Stimulated activated CD8-positive, alpha-beta memory T cell treated with anti-CD3 and anti-CD28 coated beads, Interleukin-7, amount 100 ng/mL, for 1 hour (primary cell): Measurements from ENCODE around the gene GP9.
"Not testable (repeated sequence)": the region's sequence is repeated elsewhere in the genome, so short reads cannot be mapped to it uniquely, and the experiment has no call there.

Experiments used
- DNase-seq, 2 donors: peaks; one replicate each; pipeline ENCODE4 v3.0.0-alpha.2; 2020; ENCODE audit warnings: low read depth in 2 of 2

The GP9 gene

GRCh38 chr3:129111076-129111780, 50.6 kb downstream of the GP9 start:
- not testable (repeated sequence) for DNase-seq
